Endothelial cell of umbilical vein (primary cell): Measurements from ENCODE around the gene SPTA1. TPM values are rescaled to one million over a fixed set of nuclear protein-coding genes. Genes with fewer than 3 reads are reported as not detected.

Source experiments
- BruUV-seq: library from RNA; stranded (reverse); fragments of 400-500 nt; replicated peaks from 2 replicates; lab custom pipeline; 2021; lab: Mats Ljungman, UMichigan
- CTCF ChIA-PET: fragments of 300-600, 350-600 bp; sonication (Branson Sonifier 250); formaldehyde crosslinking; loops from one replicate; lab custom pipeline; 2021; ENCODE audit warnings: antibody characterized with exemption, inconsistent platforms; lab: Charles Lee
- POLR2A ChIA-PET: fragments of 300-600, 350-600 bp; sonication (Branson Sonifier 250); formaldehyde crosslinking; loops from one replicate; lab custom pipeline; 2021; ENCODE audit warnings: antibody characterized with exemption, inconsistent platforms; lab: Charles Lee
- DNase-seq: peaks from one replicate; pipeline ENCODE4 v3.0.0-alpha.2; 2011; ENCODE audit warnings: low read depth, low spot score
- FAIRE-seq: peaks from 2 replicates; lab custom pipeline; 2011; peaks lifted over from hg19 to GRCh38; lab: Jason Lieb, UNC
- H2AFZ ChIP-seq: 2 replicates; pipeline ENCODE4 v1.6.0; 2012; ENCODE audit warnings: low read depth, low read length, control low read depth, inconsistent platforms
- H3K27ac ChIP-seq: 2 replicates; pipeline ENCODE4 v1.5.1; 2011; ENCODE audit warnings: low read depth, mild to moderate bottlenecking, control low read depth, low read length, moderate library complexity; ENCODE audit not compliant: insufficient read depth
- H3K27me3 ChIP-seq, 2 experiments: 2 replicates each; pipeline versions ENCODE4 v1.6.0 to v1.6.1; 2011; ENCODE audit warnings: low read length in 2 of 2, mixed read lengths in 1 of 2; ENCODE audit not compliant: control insufficient read depth in 2 of 2, insufficient read depth in 2 of 2
- H3K36me3 ChIP-seq, 2 experiments: 2 replicates in 1 of 2; 3 replicates in 1 of 2; pipeline ENCODE4 v1.5.1; 2011; ENCODE audit warnings: low read length in 2 of 2, mild to moderate bottlenecking in 1 of 2, moderate library complexity in 1 of 2; ENCODE audit not compliant: control insufficient read depth in 2 of 2, insufficient read depth in 2 of 2; ENCODE audit errors: extremely low read depth in 1 of 2
- H3K4me1 ChIP-seq: 3 replicates; pipeline ENCODE4 v1.5.1; 2011; ENCODE audit warnings: mild to moderate bottlenecking, low read length; ENCODE audit not compliant: control insufficient read depth, insufficient read depth; ENCODE audit errors: extremely low read depth
- H3K4me2 ChIP-seq: 2 replicates; pipeline ENCODE4 v1.6.1; 2011; ENCODE audit warnings: low read length, control low read depth, mixed read lengths; ENCODE audit not compliant: insufficient read depth
- H3K4me3 ChIP-seq, 3 experiments: fragments of 200-600 bp in 1 of 3; sonication (generic), shearing (Covaris generic) in 1 of 3; replicated peaks in 1 of 3; 2 replicates each; pipeline ENCODE4 v1.5.1; 2011 to 2016; ENCODE audit warnings: control low read depth in 3 of 3, low read length in 3 of 3, mild to moderate bottlenecking in 2 of 3, inconsistent platforms in 1 of 3, low read depth in 1 of 3, moderate library complexity in 1 of 3; ENCODE audit not compliant: insufficient read depth in 1 of 3
- H3K79me2 ChIP-seq: 2 replicates; pipeline ENCODE4 v1.6.0; 2012; ENCODE audit warnings: low read length, inconsistent platforms; ENCODE audit not compliant: control insufficient read depth, insufficient read depth
- H3K9ac ChIP-seq: replicated peaks from 2 replicates; pipeline ENCODE3; 2011; ENCODE audit warnings: low read length, control low read depth; ENCODE audit not compliant: insufficient read depth; ENCODE audit errors: extremely low read depth
- H3K9me1 ChIP-seq: replicated peaks from 3 replicates; pipeline ENCODE4 v1.6.0; 2011; ENCODE audit warnings: mild to moderate bottlenecking, low read length; ENCODE audit not compliant: control insufficient read depth, insufficient read depth; ENCODE audit errors: extremely low read depth
- H3K9me3 ChIP-seq: replicated peaks from 2 replicates; pipeline ENCODE4 v1.5.1; 2012; ENCODE audit warnings: low read length, inconsistent platforms; ENCODE audit not compliant: control insufficient read depth, insufficient read depth
- H4K20me1 ChIP-seq: replicated peaks from 2 replicates; pipeline ENCODE3; 2011; ENCODE audit warnings: mild to moderate bottlenecking, low read length; ENCODE audit not compliant: control insufficient read depth, insufficient read depth; ENCODE audit errors: extremely low read depth
- CTCF ChIP-seq, 2 donors: IDR thresholded peaks; 1 replicate in 1 of 2; 2 replicates in 1 of 2; pipeline ENCODE4 v1.5.1; 2011; ENCODE audit warnings: low read length in 2 of 2, mild to moderate bottlenecking in 2 of 2, moderate library complexity in 2 of 2, control low read depth in 1 of 2, inconsistent platforms in 1 of 2, low read depth in 1 of 2; ENCODE audit not compliant: insufficient read depth in 1 of 2; ENCODE audit errors: extremely low read depth in 1 of 2
- EZH2 ChIP-seq: IDR thresholded peaks from 2 replicates; pipeline ENCODE4 v1.6.1; 2012; ENCODE audit warnings: borderline replicate concordance, low read depth, mild to moderate bottlenecking, moderate library complexity, low read length, inconsistent platforms; ENCODE audit not compliant: severe bottlenecking
- FOS ChIP-seq: IDR thresholded peaks from 2 replicates; pipeline ENCODE4 v1.6.1; 2011; ENCODE audit warnings: mild to moderate bottlenecking, low read length, moderate library complexity, borderline replicate concordance; ENCODE audit not compliant: insufficient read depth
- GATA2 ChIP-seq: IDR thresholded peaks from 2 replicates; pipeline ENCODE4 v1.7.0; 2011; ENCODE audit warnings: low read depth, mild to moderate bottlenecking, moderate library complexity, mixed read lengths, low read length; ENCODE audit not compliant: insufficient read length, insufficient read depth
- JUN ChIP-seq: IDR thresholded peaks from 2 replicates; pipeline ENCODE4 v1.6.1; 2011; ENCODE audit warnings: borderline replicate concordance, low read depth; ENCODE audit not compliant: insufficient read length, insufficient read depth
- MAX ChIP-seq: IDR thresholded peaks from 2 replicates; pipeline ENCODE4 v1.6.1; 2011; ENCODE audit not compliant: insufficient read depth, insufficient read length
- MYC ChIP-seq: IDR thresholded peaks from one replicate; pipeline ENCODE4 v1.6.1; 2011; ENCODE audit warnings: mild to moderate bottlenecking, low read depth, low read length
- POLR2A ChIP-seq: IDR thresholded peaks from 2 replicates; pipeline ENCODE4 v1.6.1; 2012; ENCODE audit warnings: low read depth, mild to moderate bottlenecking, control low read depth, low read length
- POLR2AphosphoS5 ChIP-seq: IDR thresholded peaks from 2 replicates; pipeline ENCODE4 v1.6.1; 2012; ENCODE audit warnings: low read depth, mild to moderate bottlenecking, control low read depth, low read length, moderate library complexity; ENCODE audit not compliant: insufficient read depth
- dilution Hi-C: fragments of 300-500 bp; cut with MboI; formaldehyde crosslinking; loops from one replicate; pipeline ENCODE4 v1.15.0; 2019; ENCODE audit warnings: low sequenced_read_pairs; ENCODE audit not compliant: extremely low pct_ligation_motif_present
- intact Hi-C: fragments of 100-400 bp; cut with micrococcal nuclease; formaldehyde crosslinking; loops from one replicate; pipeline ENCODE4 v1.10.0; 2022
- polyA plus RNA-seq, 4 experiments: library from polyadenylated mRNA; depleted of rRNA in 3 of 4; stranded (reverse) in 3 of 4; unstranded in 1 of 4; fragments of >200 nt; gene quantifications; 2 replicates each; pipeline versions ENCODE4 v1.2.1 to v1.2.3, GENCODE V29; 2011 to 2012; ENCODE audit warnings: missing spikeins in 1 of 4
- total RNA-seq: library from RNA; stranded (reverse); gene quantifications from 2 replicates; pipeline ENCODE4 v1.2.3, GENCODE V29; 2021

Gene SPTA1
- total and polyA plus RNA-seq, 2 donors (not counting 3 experiments of a cell fraction or from before 2014, with no cell fraction given), result 0.01 to 0.84 TPM

GRCh38 chr1:158583962-158584361, 102.6 kb downstream of the SPTA1 start:
- Histone ChIP-seq H3K4me2 (no peak overlapping the region), H3K4me1 (no peaks in the 10 kb centered on the region), H3K27me3 (no peaks in the 10 kb centered on the region), H2AFZ (no peak overlapping the region), H4K20me1 (no peaks in the 10 kb centered on the region), H3K4me3 (no peak overlapping the region), H3K9me1 (no peaks in the 10 kb centered on the region), H3K36me3 (no peaks in the 10 kb centered on the region), H3K79me2 (no peaks in the 10 kb centered on the region), H3K9ac (no peak overlapping the region), H3K9me3 (no peaks in the 10 kb centered on the region), H3K27ac (no peak overlapping the region)
- ChIA-PET POLR2A (no interaction called here), CTCF (no interaction called here)
- no TSS peak for BruUV-seq
- no peak for TF ChIP-seq CTCF (IDR thresholded peaks at IDR 0.05; ENCODE audit: extremely low read depth in 1 of 2, insufficient read depth in 1 of 2, low read depth in 1 of 2, low read length in 2 of 2)
- TF ChIP-seq EZH2, result no peak
- no peak for TF ChIP-seq GATA2
- no peak for TF ChIP-seq POLR2A
- no peak for TF ChIP-seq MAX
- no peak for FAIRE-seq
- DNase-seq, result no peak
- intact Hi-C loops, result no loop called here
- dilution Hi-C loops, result no loop called here

GRCh38 chr1:158579733-158580132, 106.8 kb downstream of the SPTA1 start, which contains the start of gene OR10X1:
Gene OR10X1 (minus strand): TSS chr1:158579899. CDS start chr1:158579899, 0 bp downstream.
- Histone ChIP-seq H3K27ac (no peak within 1 kb of the TSS), H3K4me1 (no peaks in the 10 kb centered on the region), H3K4me2 (no peak within 1 kb of the TSS), H3K9me1 (no peaks in the 10 kb centered on the region), H3K4me3 (no peak within 1 kb of the TSS), H3K9ac (no peak within 1 kb of the TSS), H2AFZ (no peak within 1 kb of the TSS), H3K9me3 (no peaks in the 10 kb centered on the region), H3K79me2 (no peaks in the 10 kb centered on the region), H4K20me1 (no peaks in the 10 kb centered on the region), H3K27me3 (no peaks in the 10 kb centered on the region), H3K36me3 (no peaks in the 10 kb centered on the region)
- DNase-seq (no peak), FAIRE-seq (no peak)
- ChIA-PET CTCF (no interaction called here), POLR2A (no interaction called here)
- dilution Hi-C loops (no loop called here), intact Hi-C loops (no loop called here)
- TF ChIP-seq POLR2A (no peak), EZH2 (no peak), MAX (no peak), CTCF (IDR thresholded peaks at IDR 0.05; ENCODE audit: extremely low read depth in 1 of 2, insufficient read depth in 1 of 2, low read depth in 1 of 2, low read length in 2 of 2) (no peak), POLR2AphosphoS5 (no peak), JUN (no peak), MYC (no peak), FOS (no peak)
- BruUV-seq, result no TSS peak
